Measurements from ENCODE around the gene LAMB2.

GRCh38 chr3:49165771-49166751 lies 33.2 kb upstream of the LAMB2 start, which contains the start of gene CCDC71:
- TF ChIP-seq GATA2 (IDR thresholded peaks at IDR 0.05; ENCODE audit: low read depth, low read length) (no peak), GATA3 (IDR thresholded peaks at IDR 0.05; ENCODE audit: low read depth, low read length) (no peak)
